Activated T-cell treated with anti-CD3 and anti-CD28 coated beads, Interleukin-2, amount 50 U/mL, for 48 hours (primary cell): ENCODE results near the gene OR52D1.

Experiments used
- DNase-seq, 2 experiments: peaks; one replicate each; pipeline ENCODE4 v3.0.0-alpha.2; 2020

OR52D1 gene

GRCh38 chr11:5488385-5488784, at the start of gene OR52D1:
Gene OR52D1, plus strand, starts transcription at chr11:5488685. Its CDS starts 22 bp downstream, at chr11:5488707.
- DNase-seq = no peak

DNA sequence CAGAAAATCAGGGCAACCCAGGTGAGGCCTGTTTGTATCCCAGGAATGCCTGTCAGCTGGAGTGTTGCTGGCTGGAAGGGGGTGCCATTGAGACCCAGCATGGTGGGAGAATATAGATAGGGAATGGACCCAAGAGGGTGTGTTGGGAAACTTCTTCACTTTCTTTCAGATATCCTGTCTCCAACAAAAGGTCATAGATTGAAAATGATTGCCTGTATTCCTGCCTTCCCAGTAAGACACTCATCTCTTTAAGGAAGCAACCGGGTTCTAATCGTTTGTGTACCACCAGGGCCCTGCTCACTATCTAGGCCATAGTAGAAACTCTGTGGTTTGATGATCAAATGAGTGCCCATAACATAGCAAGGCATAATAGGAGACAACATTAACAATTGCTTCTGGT, 47.1 kb upstream of the OR52D1 start, which contains the start of gene OR51I1:
Gene OR51I1, minus strand, starts transcription at position 101 of the 400 bp plus-strand sequence. Its CDS starts 0 bp downstream, at position 101.
- DNase-seq = no peak

GRCh38 chr11:5443835-5444393, 44.6 kb upstream of the OR52D1 start:
- DNase-seq = no peak

DNA sequence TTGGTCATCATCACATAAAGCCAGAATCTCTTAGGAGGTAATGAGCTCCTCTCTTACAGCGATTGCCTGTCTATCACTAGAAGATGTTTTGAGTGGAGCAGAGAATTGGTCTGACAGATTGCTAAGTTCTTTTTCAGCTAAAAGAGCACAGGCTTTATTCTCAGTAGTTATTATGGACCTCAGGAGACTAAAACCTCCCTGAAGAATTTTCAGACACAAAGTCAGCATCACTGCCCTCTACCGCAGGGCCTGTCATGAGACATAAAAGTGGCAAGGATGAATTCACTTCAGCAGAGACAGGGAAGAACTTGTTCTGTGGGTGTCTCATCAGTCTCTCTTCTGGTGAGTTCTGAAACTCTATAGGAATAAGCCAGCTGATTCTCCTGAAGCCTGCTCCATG, 39.5 kb upstream of the OR52D1 start, which contains the start of gene OR51I2:
Gene OR51I2, plus strand, starts transcription at position 301 of the 400 bp plus-strand sequence. CDS start 4,166 bp downstream, outside the sequence.
- DNase-seq = no peak

DNA sequence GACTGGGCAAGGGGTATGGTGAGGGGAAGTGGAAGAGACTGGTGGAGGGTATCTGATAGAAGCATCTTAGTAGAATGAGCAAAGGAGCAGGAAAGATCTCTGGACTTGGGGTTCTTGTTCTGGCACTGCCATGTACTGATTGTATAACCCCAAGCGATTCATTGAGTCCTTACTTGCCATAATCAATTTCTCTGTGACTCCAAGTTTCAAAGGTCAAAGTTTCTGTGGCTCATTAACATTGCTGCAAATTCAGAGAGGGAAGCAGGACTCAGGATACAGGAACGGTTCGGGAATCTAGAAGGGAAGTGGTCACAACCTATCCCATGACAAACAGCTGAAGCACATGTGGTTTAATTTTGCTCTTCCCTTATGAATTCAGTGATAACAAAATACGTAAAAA, 39.1 kb upstream of the OR52D1 start:
- no peak for DNase-seq

DNA sequence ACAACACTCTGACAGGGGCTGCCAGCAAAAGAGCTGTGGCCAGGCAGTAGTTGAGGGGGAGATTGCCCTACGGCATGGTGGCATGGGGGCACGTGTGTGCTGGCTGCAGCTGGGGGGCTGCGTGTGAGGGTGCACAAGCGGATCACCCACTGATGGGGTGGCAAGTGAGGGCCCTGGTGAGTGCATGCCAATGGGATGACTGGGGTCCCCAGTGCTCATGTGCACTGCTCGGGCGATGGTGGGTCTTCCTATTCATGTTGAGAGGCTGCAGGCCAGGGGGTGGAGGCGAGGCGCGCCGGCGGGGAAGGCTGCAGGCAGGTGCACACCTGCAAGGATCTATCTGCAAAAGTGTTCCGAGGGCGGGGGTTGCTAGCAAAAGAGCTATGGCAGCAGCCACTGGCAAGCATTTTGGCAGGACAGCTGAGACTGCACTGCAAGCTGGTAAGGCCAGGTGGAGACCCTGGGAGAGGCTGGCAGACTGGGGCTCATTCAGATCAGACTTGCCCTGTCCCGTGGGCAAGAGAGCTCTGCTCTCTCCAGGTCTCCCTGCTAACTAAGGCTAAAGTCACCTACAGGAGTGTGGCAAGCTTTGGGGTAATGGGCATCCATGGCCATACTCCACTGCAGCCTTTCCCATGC, 27.4 kb upstream of the OR52D1 start:
- DNase-seq = no peak

DNA sequence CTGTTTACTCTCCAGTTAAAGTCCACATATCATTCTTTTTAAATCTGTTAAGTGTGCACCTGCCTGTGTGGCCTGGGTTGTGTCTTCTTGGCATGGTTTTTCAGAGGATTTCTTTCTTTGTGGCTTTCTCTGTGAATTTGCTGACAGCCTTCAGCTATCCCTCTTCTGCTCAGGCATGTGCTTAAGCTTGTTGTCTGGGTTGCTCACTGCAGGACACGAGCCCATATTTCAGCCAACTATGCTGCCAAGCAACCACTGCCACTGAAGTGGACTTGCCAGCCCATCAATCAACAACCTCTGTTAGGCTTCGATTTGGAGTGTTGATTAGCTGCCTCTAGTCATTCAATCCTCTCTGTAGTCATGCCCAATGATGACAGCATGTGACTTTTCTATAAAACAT, 21.0 kb upstream of the OR52D1 start:
- DNase-seq = no peak

- no peak for DNase-seq
Measured at GRCh38 chr11:5473921-5474320, 14.6 kb upstream of the OR52D1 start.

DNA sequence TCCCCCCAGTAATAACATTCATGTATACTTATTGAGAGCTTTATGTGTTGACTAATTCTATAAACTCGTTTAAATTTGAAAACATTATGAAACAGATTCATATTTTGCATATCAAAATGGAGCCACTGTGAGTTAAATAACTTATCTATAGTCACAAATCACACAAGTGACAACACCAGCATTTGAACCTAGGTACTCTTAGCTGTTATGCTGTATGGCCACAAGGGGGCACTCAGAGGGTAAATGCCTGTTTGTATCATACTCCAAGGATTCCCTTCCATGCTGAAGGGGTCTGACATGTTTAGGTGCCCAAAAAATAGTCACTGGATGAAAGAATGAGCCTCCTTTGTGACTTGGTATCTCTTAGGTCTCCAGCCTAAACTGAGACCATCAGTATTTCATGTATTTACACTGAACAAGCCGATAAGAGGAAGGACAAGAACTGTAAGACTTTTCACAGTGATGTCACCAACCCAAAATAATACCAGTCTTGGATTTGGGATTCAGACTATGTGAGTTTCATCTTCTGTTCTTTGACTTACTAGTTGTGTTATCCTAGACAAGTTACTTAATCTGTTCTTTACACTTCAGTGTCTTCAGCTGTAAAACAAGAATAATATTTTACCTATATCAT, 12.2 kb upstream of the OR52D1 start:
- peak; percentile 26 to 34 for DNase-seq

DNA sequence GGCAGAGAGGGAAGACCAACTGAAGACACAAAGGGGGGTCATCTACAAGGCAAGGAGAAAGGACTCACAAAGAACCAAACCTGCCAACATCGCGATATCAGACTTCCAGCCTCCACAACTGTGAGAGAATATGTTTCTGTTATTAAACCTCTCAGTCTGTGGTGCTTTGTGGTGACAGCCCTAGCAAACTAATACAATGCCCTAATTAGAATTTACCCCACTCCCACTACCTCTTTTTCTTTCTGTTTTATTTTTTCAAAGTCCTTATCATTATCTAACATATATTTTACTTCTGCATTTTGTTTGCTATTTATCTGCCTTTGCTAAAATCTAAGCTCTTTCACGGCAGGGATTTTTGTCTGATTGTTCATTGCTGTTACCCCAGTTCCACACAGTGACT, 2.5 kb upstream of the OR52D1 start:
- DNase-seq = no peak

- peak in 1 of 2 experiments; percentile 20 for DNase-seq
Measured at GRCh38 chr11:5486421-5486820, 2.1 kb upstream of the OR52D1 start.

DNA sequence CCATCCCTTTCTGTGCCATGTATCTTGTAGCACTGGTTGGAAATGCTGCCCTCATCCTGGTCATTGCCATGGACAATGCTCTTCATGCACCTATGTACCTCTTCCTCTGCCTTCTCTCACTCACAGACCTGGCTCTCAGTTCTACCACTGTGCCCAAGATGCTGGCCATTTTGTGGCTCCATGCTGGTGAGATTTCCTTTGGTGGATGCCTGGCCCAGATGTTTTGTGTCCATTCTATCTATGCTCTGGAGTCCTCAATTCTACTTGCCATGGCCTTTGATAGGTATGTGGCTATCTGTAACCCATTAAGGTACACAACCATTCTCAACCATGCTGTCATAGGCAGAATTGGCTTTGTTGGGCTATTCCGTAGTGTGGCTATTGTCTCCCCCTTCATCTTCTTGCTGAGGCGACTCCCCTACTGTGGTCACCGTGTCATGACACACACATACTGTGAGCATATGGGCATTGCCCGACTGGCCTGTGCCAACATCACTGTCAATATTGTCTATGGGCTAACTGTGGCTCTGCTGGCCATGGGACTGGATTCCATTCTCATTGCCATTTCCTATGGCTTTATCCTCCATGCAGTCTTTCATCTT, 414 bp downstream of the OR52D1 start:
- DNase-seq = no peak

DNA sequence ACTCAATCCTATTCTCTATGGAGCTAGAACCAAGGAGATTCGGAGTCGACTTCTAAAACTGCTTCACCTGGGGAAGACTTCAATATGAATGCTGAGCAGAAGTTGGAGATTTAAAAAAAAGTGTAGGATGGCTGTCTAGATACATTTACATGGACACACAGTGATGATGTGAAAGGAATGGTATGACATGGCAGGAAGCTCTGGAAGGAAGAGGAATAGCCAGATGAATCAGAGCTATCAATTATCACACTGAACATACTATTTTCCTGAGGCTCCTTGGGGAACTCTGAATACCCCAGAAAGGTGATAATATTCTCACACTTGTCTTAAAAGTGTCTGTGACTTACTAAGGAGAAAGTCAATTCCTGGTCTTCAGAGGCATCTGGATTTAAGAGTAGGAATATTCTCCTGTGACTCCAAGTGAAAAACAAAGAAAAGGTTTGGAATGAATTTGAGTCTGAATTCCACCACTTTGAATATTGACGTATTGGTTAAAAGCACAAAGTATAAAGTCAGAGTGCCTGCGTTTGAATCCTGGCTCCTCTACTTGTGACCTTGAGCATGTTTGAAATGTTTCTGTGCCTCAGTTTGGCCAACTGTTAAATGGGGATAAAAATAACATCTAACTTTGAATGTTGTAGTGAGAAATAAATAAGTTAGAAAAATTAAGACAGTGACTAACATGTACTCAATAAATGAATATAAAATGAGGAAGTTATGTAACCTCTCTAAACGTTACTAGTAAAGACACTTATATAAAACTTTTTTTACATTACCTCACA, 1.3 kb downstream of the OR52D1 start:
- DNase-seq = no peak

DNA sequence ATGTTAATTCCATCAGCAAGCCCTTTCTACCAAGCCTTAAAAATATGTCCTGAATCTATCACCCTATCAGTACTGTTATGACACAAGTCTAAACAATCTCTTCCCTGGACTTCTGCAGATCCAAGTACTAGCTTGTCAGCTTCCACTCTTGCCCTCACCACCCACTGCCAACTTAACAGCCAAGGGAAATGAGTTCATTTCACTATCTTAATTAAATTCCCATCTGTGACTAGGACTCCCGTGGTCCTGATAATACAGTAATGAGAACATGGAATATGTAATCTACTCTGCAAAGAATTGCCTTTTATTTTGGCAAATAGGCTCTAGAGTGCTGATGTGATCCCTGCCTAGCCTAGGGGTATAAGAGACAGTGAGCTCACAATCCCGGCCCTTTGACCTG, 11.2 kb downstream of the OR52D1 start:
- DNase-seq = no peak

DNA sequence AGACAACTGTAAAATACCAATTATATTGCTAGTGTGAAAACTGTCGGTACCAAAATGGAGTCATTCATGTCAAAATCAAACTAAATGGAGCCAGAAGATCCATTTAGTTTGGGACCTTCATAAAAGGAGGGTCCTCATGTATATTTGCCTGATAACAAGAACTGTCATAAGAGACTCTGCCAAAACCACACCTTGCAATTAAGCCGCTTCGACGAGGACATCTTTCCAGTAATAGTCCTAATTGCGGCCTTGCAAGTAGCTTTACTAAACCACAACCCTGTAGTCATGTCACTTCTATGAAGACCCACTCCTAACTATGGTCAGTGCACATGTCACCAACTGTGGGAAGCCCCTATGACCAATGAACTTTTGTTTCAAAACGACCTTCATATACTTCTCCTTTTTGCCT, 11.9 kb downstream of the OR52D1 start:
- DNase-seq = no peak

DNA sequence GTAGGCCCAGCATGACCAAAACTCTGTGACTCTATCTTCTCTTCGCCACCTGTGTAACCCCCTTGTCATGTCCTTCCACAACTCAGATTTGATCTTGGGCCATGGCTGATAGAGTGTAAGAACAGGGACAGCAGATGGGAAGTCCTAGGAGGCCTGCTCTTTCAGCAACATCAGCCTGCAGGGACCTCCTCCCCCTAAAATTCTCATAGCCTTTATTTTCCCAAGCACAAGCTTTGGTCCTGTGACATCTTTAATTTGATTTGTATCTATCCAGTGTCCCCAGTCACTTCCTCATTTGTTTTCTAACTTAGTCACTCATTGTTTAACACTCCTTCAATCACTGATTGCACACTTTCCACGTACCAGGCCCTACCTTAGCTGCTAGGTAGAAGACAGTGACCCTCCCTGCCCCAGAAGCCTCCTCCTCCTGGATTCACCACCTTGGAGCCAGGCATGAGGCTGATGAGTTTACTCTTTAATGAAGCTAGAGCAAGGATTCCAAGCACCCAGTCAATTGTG, 16.0 kb downstream of the OR52D1 start:
- DNase-seq = no peak

DNA sequence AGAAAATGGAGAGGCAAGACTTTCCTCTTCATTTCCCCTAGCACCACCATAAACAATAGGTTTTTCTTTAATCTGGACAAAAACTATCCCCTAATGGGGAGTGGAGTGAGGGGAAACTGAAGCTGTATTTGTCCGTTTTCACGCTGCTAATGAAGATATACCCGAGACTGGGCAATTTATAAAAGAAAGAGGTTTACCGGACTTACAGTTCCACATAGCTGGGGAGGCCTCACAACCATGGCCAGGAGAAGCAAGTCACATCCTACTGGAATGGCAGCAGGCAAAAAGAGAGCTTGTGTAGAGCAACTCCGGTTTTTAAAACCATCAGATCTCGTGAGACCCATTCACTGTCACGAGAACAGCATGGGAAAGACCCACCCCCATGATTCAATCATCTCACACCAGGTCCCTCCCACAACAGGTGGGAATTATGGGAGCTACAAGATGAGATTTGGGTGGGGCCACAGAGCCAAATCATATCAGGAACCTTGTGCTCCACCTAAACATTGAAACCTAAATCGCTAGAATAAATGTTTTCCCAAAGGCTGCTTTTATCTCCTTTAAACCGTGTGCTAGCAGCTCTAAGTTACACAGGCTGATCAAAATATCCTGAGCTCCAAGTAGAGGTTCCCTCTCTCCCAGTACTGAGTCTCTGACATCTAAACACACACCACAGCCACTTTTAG, 17.0 kb downstream of the OR52D1 start:
- DNase-seq = no peak

DNA sequence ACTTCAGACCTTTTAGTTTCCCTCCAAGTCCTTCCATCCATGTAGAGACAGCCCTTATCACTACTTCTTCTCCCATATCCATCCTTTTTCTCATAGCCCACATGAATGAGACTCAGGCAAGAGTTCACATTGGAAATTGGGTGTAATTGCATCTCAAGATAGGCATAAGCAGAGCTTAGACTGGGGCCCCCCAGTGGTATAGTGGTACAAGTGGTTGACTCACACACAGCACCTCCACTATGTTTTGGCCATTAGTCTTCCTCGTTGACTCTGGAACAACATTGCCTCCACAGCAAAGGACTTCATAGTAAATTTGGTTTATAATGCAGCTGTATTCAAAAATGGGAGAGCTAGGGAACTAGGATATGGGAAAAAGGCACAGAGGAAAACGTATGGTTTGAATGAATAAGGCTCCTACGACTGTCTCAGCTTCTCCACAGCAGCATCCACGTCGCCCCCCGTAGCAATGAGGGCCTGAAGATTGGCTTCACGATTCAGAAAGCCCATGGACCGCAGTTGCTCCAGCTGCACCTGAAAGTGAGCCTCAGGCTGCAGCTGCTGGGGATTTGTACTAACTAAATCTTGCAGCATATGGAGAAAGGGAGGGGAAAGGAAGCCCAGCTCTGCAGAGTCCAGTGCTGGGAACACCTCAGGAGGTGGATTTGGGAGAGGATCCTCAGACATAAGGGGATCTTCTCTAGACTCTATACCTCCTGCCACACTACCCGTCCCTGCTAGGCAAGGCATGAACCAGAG, 18.9 kb downstream of the OR52D1 start:
- DNase-seq = no peak

DNA sequence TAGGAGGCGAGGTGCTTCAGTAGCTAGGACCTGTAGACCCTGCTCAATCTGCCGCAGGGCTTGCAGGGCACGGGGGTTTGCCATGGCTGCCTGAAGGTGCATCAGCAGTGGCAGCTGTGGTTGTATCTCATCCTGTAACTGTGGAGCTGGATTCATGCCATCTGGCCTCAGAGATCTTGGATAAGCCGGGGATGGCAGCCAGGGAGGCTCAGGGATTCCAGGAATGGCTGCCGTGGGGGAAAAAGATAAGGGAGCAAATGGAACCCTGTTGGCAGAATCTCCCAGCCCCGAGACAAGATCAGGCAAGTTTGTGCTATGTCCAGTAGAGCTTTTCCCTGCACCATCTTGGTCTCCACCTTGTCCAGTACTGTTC, 19.4 kb downstream of the OR52D1 start:
- no peak for DNase-seq

DNA sequence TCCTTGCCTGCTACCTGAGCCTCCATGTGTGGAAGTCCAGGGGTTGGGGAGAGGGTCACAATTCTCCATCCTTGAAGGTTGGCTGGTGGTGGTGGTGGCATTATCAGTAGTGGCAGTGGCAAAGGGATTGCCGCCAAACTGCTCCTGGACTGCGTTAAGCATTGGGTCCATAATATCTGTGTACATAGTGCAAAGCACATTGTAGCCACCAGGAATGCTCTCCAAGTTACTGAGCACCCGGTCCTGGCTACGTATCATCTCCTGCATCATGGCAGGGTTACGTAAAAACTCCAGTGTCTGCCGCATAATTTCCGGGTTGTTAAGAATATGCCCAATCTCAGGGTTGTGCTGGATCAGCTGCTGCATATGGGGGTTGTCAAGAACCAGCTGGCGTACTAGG, 20.1 kb downstream of the OR52D1 start:
- DNase-seq = no peak

- no peak for DNase-seq
Measured at GRCh38 chr11:5509803-5510202, 21.3 kb downstream of the OR52D1 start, which contains the start of gene UBQLN3. Gene UBQLN3, minus strand, starts transcription at chr11:5509957. Its CDS starts 399 bp downstream, at chr11:5509558.
